Subcutaneous abdominal adipose tissue (tissue), 5 donors: ENCODE results near the gene FRAS1.

Experiments
- H3K27ac ChIP-seq: one replicate; pipeline ENCODE4 v1.7.0; 2013; ENCODE audit warnings: low read depth, mild to moderate bottlenecking, inconsistent platforms, low read length, moderate library complexity
- H3K27me3 ChIP-seq, 5 donors: one replicate each; pipeline ENCODE4 v1.7.0; 2013; ENCODE audit warnings: low read length in 5 of 5, inconsistent platforms in 1 of 5; ENCODE audit not compliant: control insufficient read depth in 5 of 5, insufficient read depth in 4 of 5
- H3K36me3 ChIP-seq, 5 donors: one replicate each; pipeline ENCODE4 v1.7.0; 2013; ENCODE audit warnings: low read length in 5 of 5; ENCODE audit not compliant: control insufficient read depth in 5 of 5, insufficient read depth in 5 of 5
- H3K4me1 ChIP-seq, 5 donors: one replicate each; pipeline ENCODE4 v1.7.0; 2013; ENCODE audit warnings: low read length in 5 of 5, mild to moderate bottlenecking in 3 of 5, moderate library complexity in 1 of 5; ENCODE audit not compliant: control insufficient read depth in 5 of 5, insufficient read depth in 5 of 5
- H3K4me3 ChIP-seq, 5 donors: one replicate each; pipeline ENCODE4 v1.7.0; 2013; ENCODE audit warnings: low read length in 5 of 5, low read depth in 1 of 5
- H3K9ac ChIP-seq, 5 donors: one replicate each; pipeline ENCODE4 v1.7.0; 2013; ENCODE audit warnings: low read length in 5 of 5, mild to moderate bottlenecking in 4 of 5, moderate library complexity in 3 of 5
- H3K9me3 ChIP-seq, 5 donors: one replicate each; pipeline ENCODE4 v1.7.0; 2013; ENCODE audit warnings: low read length in 5 of 5; ENCODE audit not compliant: control insufficient read depth in 5 of 5
- donor health status: healthy.
- donor health status: healthy.
- donor health status: healthy.
- donor health status: healthy.
- donor health status: healthy.

Gene FRAS1

DNA sequence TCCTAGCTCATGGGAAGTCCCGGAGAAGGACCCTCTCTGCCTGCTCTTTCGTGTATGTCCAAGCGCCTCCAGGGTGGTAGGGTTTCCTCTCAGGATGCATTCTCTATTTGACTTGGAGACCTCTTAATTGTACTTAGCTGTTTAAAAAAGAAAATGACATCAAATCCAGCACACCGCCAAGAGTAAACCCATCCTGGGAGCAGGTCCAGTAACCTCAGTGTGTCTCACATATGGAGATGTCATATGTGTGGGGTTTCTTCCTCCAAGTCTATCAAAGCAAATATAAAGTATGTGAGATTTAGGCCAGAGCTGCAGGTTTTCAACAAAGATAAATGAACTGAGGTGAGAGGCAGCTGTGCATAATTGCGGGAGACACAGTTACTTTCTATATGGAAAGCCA, 285.0 kb downstream of the FRAS1 start:
- no peaks in the 10 kb centered on the region for H3K27me3 ChIP-seq
- H3K9ac ChIP-seq: no peak overlapping the region
- H3K4me3 ChIP-seq: no peak overlapping the region
- H3K4me1 ChIP-seq: no peaks in the 10 kb centered on the region
- H3K27ac ChIP-seq: no peak overlapping the region
- H3K9me3 ChIP-seq: peaks cover 0 to 3% (median 0%) of the 10 kb centered on the region in 5 donors
- no peaks in the 10 kb centered on the region for H3K36me3 ChIP-seq

- Histone ChIP-seq H3K4me3 (no peak overlapping the region), H3K27me3 (no peaks in the 10 kb centered on the region), H3K9me3 (peaks cover 0 to 3% (median 0%) of the 10 kb centered on the region in 5 donors), H3K9ac (no peak overlapping the region), H3K27ac (no peak overlapping the region), H3K36me3 (no peaks in the 10 kb centered on the region), H3K4me1 (no peaks in the 10 kb centered on the region)
These were observed 286.6 kb downstream of the FRAS1 start for GRCh38 chr4:78343682-78344081.

- Histone ChIP-seq H3K27me3 (no peaks in the 10 kb centered on the region), H3K9ac (no peak overlapping the region), H3K36me3 (no peaks in the 10 kb centered on the region), H3K9me3 (peaks cover 0 to 3% (median 0%) of the 10 kb centered on the region in 5 donors), H3K4me1 (no peaks in the 10 kb centered on the region), H3K4me3 (no peak overlapping the region), H3K27ac (no peak overlapping the region)
These were observed 288.1 kb downstream of the FRAS1 start for GRCh38 chr4:78345237-78345636.

DNA sequence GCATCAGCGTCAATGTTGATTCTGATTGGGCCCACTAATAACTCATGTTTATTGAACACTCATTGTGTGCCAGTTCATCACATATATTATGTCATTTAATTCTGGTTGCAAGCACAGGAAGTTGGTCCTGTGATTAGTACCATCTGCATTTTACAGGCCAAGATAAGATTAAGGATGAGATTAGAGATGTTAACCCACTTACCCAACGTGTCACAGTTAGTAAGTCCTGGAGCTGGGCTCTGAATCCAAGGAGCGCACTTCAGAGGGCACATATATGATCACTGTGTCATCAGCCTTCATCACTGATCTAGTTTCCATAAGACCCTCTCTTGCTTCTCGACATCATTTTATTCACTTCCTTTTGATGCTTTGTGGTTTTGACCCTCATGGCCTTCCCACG, 289.1 kb downstream of the FRAS1 start:
- no peak overlapping the region for H3K9ac ChIP-seq

GRCh38 chr4:78347527-78347926, 290.4 kb downstream of the FRAS1 start:
- Histone ChIP-seq H3K9ac (no peak overlapping the region), H3K4me3 (no peak overlapping the region), H3K27me3 (no peaks in the 10 kb centered on the region), H3K27ac (no peak overlapping the region), H3K36me3 (no peaks in the 10 kb centered on the region), H3K9me3 (peaks cover 0 to 3% (median 0%) of the 10 kb centered on the region in 5 donors), H3K4me1 (no peaks in the 10 kb centered on the region)

More for the DNA sequence above, 289.1 kb downstream of the FRAS1 start:
- Histone ChIP-seq H3K27ac (no peak overlapping the region), H3K36me3 (no peaks in the 10 kb centered on the region), H3K27me3 (no peaks in the 10 kb centered on the region), H3K9me3 (peaks cover 0 to 3% (median 0%) of the 10 kb centered on the region in 5 donors), H3K4me3 (no peak overlapping the region), H3K4me1 (no peaks in the 10 kb centered on the region)

- H3K27ac ChIP-seq: no peak overlapping the region
- H3K9me3 ChIP-seq: no peaks in the 10 kb centered on the region
- H3K4me3 ChIP-seq: no peak overlapping the region
- H3K27me3 ChIP-seq: no peaks in the 10 kb centered on the region
- H3K36me3 ChIP-seq: no peaks in the 10 kb centered on the region
- H3K4me1 ChIP-seq: no peaks in the 10 kb centered on the region
- H3K9ac ChIP-seq: no peak overlapping the region
These were observed 296.8 kb downstream of the FRAS1 start for GRCh38 chr4:78353921-78354320.

- Histone ChIP-seq H3K27ac (no peak overlapping the region), H3K4me1 (no peaks in the 10 kb centered on the region), H3K36me3 (no peaks in the 10 kb centered on the region), H3K9me3 (no peaks in the 10 kb centered on the region), H3K27me3 (no peaks in the 10 kb centered on the region), H3K4me3 (no peak overlapping the region), H3K9ac (no peak overlapping the region)
These were observed 297.7 kb downstream of the FRAS1 start for GRCh38 chr4:78354782-78355181.

DNA sequence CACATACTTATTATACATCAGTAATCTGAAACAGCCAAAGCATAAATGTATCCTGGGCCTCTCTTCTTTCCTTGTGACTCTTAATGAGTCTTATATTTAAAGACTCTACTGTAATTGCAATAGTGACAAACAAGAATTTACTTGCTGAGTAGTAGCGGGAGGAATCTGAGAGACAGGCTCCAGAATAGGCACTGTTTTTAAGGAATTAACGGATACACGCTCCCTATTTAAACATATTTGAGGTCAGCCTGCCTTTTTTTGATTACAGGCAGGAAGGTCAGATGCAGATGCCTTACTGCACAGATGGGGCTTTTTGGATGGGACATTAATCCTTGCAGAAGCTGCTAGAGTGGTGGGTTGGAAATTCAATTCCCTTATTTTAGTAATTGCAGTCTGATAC, 298.2 kb downstream of the FRAS1 start:
- Histone ChIP-seq H3K27me3 (no peaks in the 10 kb centered on the region), H3K27ac (no peak overlapping the region), H3K9ac (no peak overlapping the region), H3K4me1 (no peaks in the 10 kb centered on the region), H3K4me3 (no peak overlapping the region), H3K9me3 (no peaks in the 10 kb centered on the region), H3K36me3 (no peaks in the 10 kb centered on the region)

- no peaks in the 10 kb centered on the region for H3K4me1 ChIP-seq
- H3K9ac ChIP-seq: no peak overlapping the region
- no peaks in the 10 kb centered on the region for H3K9me3 ChIP-seq
- H3K27me3 ChIP-seq: no peaks in the 10 kb centered on the region
- no peak overlapping the region for H3K4me3 ChIP-seq
- no peak overlapping the region for H3K27ac ChIP-seq
- H3K36me3 ChIP-seq: no peaks in the 10 kb centered on the region
These were observed 299.2 kb downstream of the FRAS1 start for GRCh38 chr4:78356251-78356786.

- Histone ChIP-seq H3K9ac (no peak overlapping the region), H3K27ac (no peak overlapping the region), H3K27me3 (no peaks in the 10 kb centered on the region), H3K4me1 (no peaks in the 10 kb centered on the region), H3K9me3 (no peaks in the 10 kb centered on the region), H3K4me3 (no peak overlapping the region), H3K36me3 (no peaks in the 10 kb centered on the region)
These were observed 300.0 kb downstream of the FRAS1 start for GRCh38 chr4:78357122-78357521.

- H3K4me3 ChIP-seq: no peak overlapping the region
- no peaks in the 10 kb centered on the region for H3K27me3 ChIP-seq
- no peak overlapping the region for H3K9ac ChIP-seq
- H3K4me1 ChIP-seq: no peaks in the 10 kb centered on the region
- no peak overlapping the region for H3K27ac ChIP-seq
- no peaks in the 10 kb centered on the region for H3K36me3 ChIP-seq
- no peaks in the 10 kb centered on the region for H3K9me3 ChIP-seq
These were observed 303.3 kb downstream of the FRAS1 start for GRCh38 chr4:78360466-78360865.
